B cell (primary cell): ENCODE data around the gene EYS. TPM values are rescaled to one million over a fixed set of nuclear protein-coding genes. Genes with fewer than 3 reads are reported as not detected.

Experiments used
- ATAC-seq: fragments of 200-7000 bp; cut with Tn5 transposase; one replicate; pipeline ENCODE4 v1.10.0; 2021; ENCODE audit warnings: low read depth, mild to moderate bottlenecking, moderate number of reproducible peaks, moderate library complexity
- CTCF ChIA-PET: fragments of 350-600 bp; sonication (Branson Sonifier 250); formaldehyde crosslinking; loops from one replicate; lab custom pipeline; 2021; ENCODE audit warnings: antibody characterized with exemption, inconsistent platforms; lab: Charles Lee
- POLR2A ChIA-PET: fragments of 350-600 bp; sonication (Branson Sonifier 250); formaldehyde crosslinking; loops from one replicate; lab custom pipeline; 2021; ENCODE audit warnings: antibody characterized with exemption; lab: Charles Lee
- DNase-seq: peaks from one replicate; pipeline ENCODE4 v3.0.0; 2013
- H2AFZ ChIP-seq: 2 replicates; pipeline ENCODE4 v1.6.1; 2012; ENCODE audit warnings: mild to moderate bottlenecking, low read depth, low read length; ENCODE audit not compliant: insufficient read depth, poor library complexity, severe bottlenecking
- H3K27ac ChIP-seq, 2 donors: 1 replicate in 1 of 2; 2 replicates in 1 of 2; pipeline ENCODE4 v1.5.1; 2012 to 2013; ENCODE audit warnings: low read length in 2 of 2, mild to moderate bottlenecking in 2 of 2, moderate library complexity in 1 of 2
- H3K27me3 ChIP-seq, 4 experiments: fragments of 200-600 bp in 1 of 4; sonication (generic) in 1 of 4; replicated peaks in 1 of 4; 1 replicate in 2 of 4; 2 replicates in 2 of 4; pipeline versions ENCODE4 v1.6.1 to v1.7.0; 2013 to 2016; ENCODE audit warnings: low read length in 3 of 4, mild to moderate bottlenecking in 2 of 4, mixed read lengths in 1 of 4, moderate library complexity in 1 of 4; ENCODE audit not compliant: insufficient read depth in 4 of 4, control insufficient read depth in 3 of 4; ENCODE audit errors: control extremely low read depth in 1 of 4
- H3K36me3 ChIP-seq, 2 experiments: replicated peaks in 1 of 2; 1 replicate in 1 of 2; 2 replicates in 1 of 2; pipeline versions ENCODE4 v1.6.1 to v1.7.1; 2013; ENCODE audit warnings: low read length in 1 of 2; ENCODE audit not compliant: insufficient read depth in 2 of 2, control insufficient read depth in 1 of 2; ENCODE audit errors: control extremely low read depth in 1 of 2, extremely low read depth in 1 of 2
- H3K4me1 ChIP-seq, 2 donors: fragments of 200-600 bp in 1 of 2; sonication (generic) in 1 of 2; 1 replicate in 1 of 2; 2 replicates in 1 of 2; pipeline versions ENCODE4 v1.5.1 to v1.6.1; 2013 to 2017; ENCODE audit warnings: low read length in 2 of 2; ENCODE audit not compliant: control insufficient read depth in 2 of 2, insufficient read depth in 2 of 2
- H3K4me2 ChIP-seq: replicated peaks from 2 replicates; pipeline ENCODE3; 2012; ENCODE audit warnings: mild to moderate bottlenecking, low read depth, low read length; ENCODE audit not compliant: poor library complexity, severe bottlenecking
- H3K4me3 ChIP-seq, 5 experiments: fragments of 200-600 bp in 1 of 5; sonication (generic) in 1 of 5; 1 replicate in 3 of 5; 2 replicates in 2 of 5; pipeline versions ENCODE4 v1.5.1 to v1.7.0; 2011 to 2016; ENCODE audit warnings: low read length in 4 of 5, mild to moderate bottlenecking in 4 of 5, low read depth in 2 of 5, control low read depth in 1 of 5, moderate library complexity in 1 of 5; ENCODE audit not compliant: insufficient read depth in 1 of 5; ENCODE audit errors: control extremely low read depth in 1 of 5, extremely low read depth in 1 of 5
- H3K79me2 ChIP-seq: fragments of 200-600 bp; sonication (generic); one replicate; pipeline ENCODE4 v1.6.0; 2016; ENCODE audit warnings: low read length; ENCODE audit not compliant: control insufficient read depth, insufficient read depth
- H3K9ac ChIP-seq: fragments of 200-600 bp; sonication (generic); 2 replicates; pipeline ENCODE4 v1.6.1; 2017; ENCODE audit warnings: mild to moderate bottlenecking, low read length, moderate library complexity
- H3K9me3 ChIP-seq, 3 donors: one replicate each; pipeline versions ENCODE4 v1.6.1 to v1.7.1; 2013; ENCODE audit warnings: low read length in 2 of 3; ENCODE audit not compliant: control insufficient read depth in 2 of 3, insufficient read depth in 1 of 3; ENCODE audit errors: control extremely low read depth in 1 of 3
- H4K20me1 ChIP-seq: 2 replicates; pipeline ENCODE4 v1.6.0; 2012; ENCODE audit warnings: mild to moderate bottlenecking, low read length; ENCODE audit not compliant: insufficient read depth, control insufficient read depth, poor library complexity, severe bottlenecking
- H3K27ac Mint-ChIP-seq: one replicate; pipeline ENCODE4 v1.8.0; 2021; ENCODE audit warnings: mixed read lengths
- H3K27me3 Mint-ChIP-seq: one replicate; pipeline ENCODE4 v1.8.0; 2021; ENCODE audit warnings: mixed read lengths
- H3K4me1 Mint-ChIP-seq: one replicate; pipeline ENCODE4 v1.8.0; 2021; ENCODE audit warnings: mixed read lengths
- H3K4me3 Mint-ChIP-seq: one replicate; pipeline ENCODE4 v1.8.0; 2021; ENCODE audit warnings: mixed read lengths
- H3K9me3 Mint-ChIP-seq: one replicate; pipeline ENCODE4 v1.8.0; 2022; ENCODE audit warnings: mixed read lengths; ENCODE audit not compliant: insufficient read depth
- CTCF ChIP-seq: fragments of 200-600 bp; IDR thresholded peaks from one replicate; pipeline ENCODE4 v1.8.0; 2022; ENCODE audit warnings: antibody characterized with exemption, mild to moderate bottlenecking
- EZH2 ChIP-seq: IDR thresholded peaks from 2 replicates; pipeline ENCODE4 v1.6.1; 2012; ENCODE audit warnings: borderline replicate concordance, low read depth, mild to moderate bottlenecking, moderate library complexity, low read length; ENCODE audit not compliant: insufficient read depth, poor library complexity, severe bottlenecking
- WGBS: methylation state at CpG from one replicate; pipeline ENCODE4 v1.1.5; 2013; ENCODE audit warnings: missing lambda C conversion rate; ENCODE audit not compliant: insufficient coverage; 5-methylcytosine and 5-hydroxymethylcytosine counted together
- intact Hi-C: fragments of 100-400 bp; cut with micrococcal nuclease; formaldehyde crosslinking; loops from one replicate; pipeline ENCODE4 v1.10.0; 2022
- polyA plus RNA-seq: library from polyadenylated mRNA; depleted of rRNA; stranded (reverse); fragments of >200 nt; gene quantifications from 2 replicates; pipeline ENCODE4 v1.2.3, GENCODE V29; 2012
- total RNA-seq, 2 donors: library from RNA; stranded (reverse); fragments of 120-200 nt in 1 of 2; gene quantifications; 1 replicate in 1 of 2; 2 replicates in 1 of 2; pipeline versions ENCODE4 v1.2.3 to v1.2.4, GENCODE V29; 2013 to 2022

The EYS gene
- total and polyA plus RNA-seq, 2 donors (not counting 1 experiment from before 2014, with no cell fraction given) = not detected

DNA sequence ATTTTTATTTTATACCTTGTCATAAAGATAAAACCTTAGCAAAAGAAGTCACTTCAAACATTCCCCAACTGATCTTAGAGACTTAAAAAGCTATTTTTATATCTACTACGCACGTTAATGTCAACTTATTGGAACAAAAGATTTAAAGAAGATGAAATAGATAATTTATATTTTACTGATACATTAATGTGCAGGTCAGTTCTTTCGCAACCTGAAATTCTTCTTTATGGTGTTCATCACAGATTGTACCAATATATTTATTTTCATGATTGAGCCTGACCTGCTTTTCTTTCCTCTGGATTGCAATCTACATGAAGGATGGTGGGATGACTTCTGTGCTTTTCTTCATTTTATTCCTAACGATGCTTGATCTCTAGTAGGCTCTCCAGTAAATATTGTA is 1475.1 kb downstream of the EYS start:
- ATAC-seq (no peak), DNase-seq (no peak)
- POLR2A ChIA-PET = no interaction called here
- Mint-ChIP-seq H3K27ac (no peak overlapping the region), H3K9me3 (no peaks in the 10 kb centered on the region), H3K27me3 (no peaks in the 10 kb centered on the region), H3K4me3 (no peak overlapping the region), H3K4me1 (no peaks in the 10 kb centered on the region)
- Histone ChIP-seq H3K9ac (no peak overlapping the region), H3K27ac (no peak overlapping the region), H3K4me3 (no peak overlapping the region), H3K4me2 (no peak overlapping the region), H3K27me3 (no peaks in the 10 kb centered on the region), H3K79me2 (no peaks in the 10 kb centered on the region), H3K36me3 (no peaks in the 10 kb centered on the region), H3K4me1 (no peaks in the 10 kb centered on the region), H2AFZ (no peak overlapping the region), H3K9me3 (no peaks in the 10 kb centered on the region), H4K20me1 (no peaks in the 10 kb centered on the region)
- intact Hi-C loops = no loop called here
- CTCF ChIA-PET = no interaction called here
- no CpG with 5 or more reads among the region's 4 CpGs for WGBS
- no peak for TF ChIP-seq CTCF
- no peak for TF ChIP-seq EZH2

DNA sequence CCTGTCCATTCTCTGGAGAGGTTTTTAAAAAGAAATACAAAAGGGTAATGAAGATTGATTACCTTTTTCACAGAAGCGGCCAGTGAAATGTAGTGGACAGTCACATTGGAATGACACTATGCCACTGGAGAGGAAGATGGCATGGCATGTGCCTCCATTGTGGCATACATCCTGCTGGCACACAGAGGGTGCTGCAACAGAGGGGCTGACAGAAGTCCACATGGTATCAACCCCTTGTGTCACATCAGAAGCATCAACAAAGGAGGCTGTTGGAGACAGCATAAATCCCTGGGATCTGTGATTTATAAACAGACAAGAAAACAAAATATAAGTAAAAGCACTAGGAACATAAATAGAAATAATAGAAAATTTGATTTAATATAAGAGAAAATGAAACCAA is 1476.5 kb downstream of the EYS start:
- TF ChIP-seq EZH2 (no peak), CTCF (no peak)
- ChIA-PET CTCF (no interaction called here), POLR2A (no interaction called here)
- H3K4me2 ChIP-seq = no peak overlapping the region
- H3K27me3 ChIP-seq = no peaks in the 10 kb centered on the region
- no peaks in the 10 kb centered on the region for H3K9me3 ChIP-seq
- Mint-ChIP-seq H3K4me3 (no peak overlapping the region), H3K27me3 (no peaks in the 10 kb centered on the region), H3K9me3 (no peaks in the 10 kb centered on the region), H3K27ac (no peak overlapping the region), H3K4me1 (no peaks in the 10 kb centered on the region)
- no peaks in the 10 kb centered on the region for H3K36me3 ChIP-seq
- no peaks in the 10 kb centered on the region for H3K4me1 ChIP-seq
- ATAC-seq = no peak
- DNase-seq = no peak
- H3K4me3 ChIP-seq = no peak overlapping the region
- no peaks in the 10 kb centered on the region for H3K79me2 ChIP-seq
- no peak overlapping the region for H3K9ac ChIP-seq
- no peaks in the 10 kb centered on the region for H4K20me1 ChIP-seq
- intact Hi-C loops = no loop called here
- no peak overlapping the region for H3K27ac ChIP-seq
- 100% methylated on average over 1 of the region's 1 CpG for WGBS
- H2AFZ ChIP-seq = no peak overlapping the region
